Measurements from ENCODE around the gene CELSR1.

Gene CELSR1

GRCh38 chr22:46374663-46375474 is 162.6 kb downstream of the CELSR1 start:
- DNase-seq (ENCODE audit: low read depth), result no peak

DNA sequence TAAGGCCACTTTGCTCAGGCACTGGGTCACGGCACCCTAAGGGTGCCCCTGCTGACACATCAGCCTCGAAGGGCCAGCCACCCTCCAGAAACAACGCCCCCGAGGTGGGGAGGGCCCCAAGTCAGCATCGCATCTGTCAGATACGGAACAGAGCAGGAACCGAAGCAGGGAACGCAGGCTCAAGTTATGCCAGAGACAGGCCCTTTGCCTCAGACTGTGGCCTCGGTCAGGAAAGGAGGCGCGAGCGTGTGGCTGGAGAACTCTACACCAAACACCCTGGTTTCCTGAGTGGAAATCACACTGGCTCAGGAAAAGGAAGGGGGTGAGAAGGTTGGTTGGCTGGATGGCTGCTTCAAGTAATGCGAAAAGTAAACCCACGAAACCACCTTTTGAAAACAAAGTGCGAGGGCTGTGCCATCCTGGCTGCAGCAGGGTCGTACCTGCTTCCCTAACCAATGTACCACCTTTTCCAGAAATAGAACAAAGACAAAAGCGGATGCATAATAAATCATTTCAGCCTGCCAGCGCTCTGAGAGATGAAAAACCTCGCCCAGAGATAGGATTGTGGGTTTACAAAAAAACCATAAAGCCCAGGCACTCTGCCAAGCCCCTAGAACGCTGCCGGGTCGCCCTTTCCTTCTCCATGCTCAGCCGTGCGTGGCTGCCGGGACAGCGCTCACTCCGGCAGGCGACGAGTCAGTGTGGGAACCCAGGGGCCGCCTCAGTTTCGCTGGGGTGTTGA is 163.3 kb downstream of the CELSR1 start:
- DNase-seq (ENCODE audit: low read depth), result peak; percentile 17

GRCh38 chr22:46373159-46373558 is 164.3 kb downstream of the CELSR1 start:
- DNase-seq (ENCODE audit: low read depth), result peak; percentile 17

- no peak for DNase-seq (ENCODE audit: low read depth)
These were observed 164.7 kb downstream of the CELSR1 start for GRCh38 chr22:46372686-46373085.

GRCh38 chr22:46371623-46372226 is 165.7 kb downstream of the CELSR1 start:
- no peak for DNase-seq (ENCODE audit: low read depth)

- no peak for DNase-seq (ENCODE audit: low read depth)
These were observed 166.7 kb downstream of the CELSR1 start for GRCh38 chr22:46370584-46371291.

GRCh38 chr22:46369716-46370583 is 167.5 kb downstream of the CELSR1 start:
- no peak for DNase-seq (ENCODE audit: low read depth)

DNA sequence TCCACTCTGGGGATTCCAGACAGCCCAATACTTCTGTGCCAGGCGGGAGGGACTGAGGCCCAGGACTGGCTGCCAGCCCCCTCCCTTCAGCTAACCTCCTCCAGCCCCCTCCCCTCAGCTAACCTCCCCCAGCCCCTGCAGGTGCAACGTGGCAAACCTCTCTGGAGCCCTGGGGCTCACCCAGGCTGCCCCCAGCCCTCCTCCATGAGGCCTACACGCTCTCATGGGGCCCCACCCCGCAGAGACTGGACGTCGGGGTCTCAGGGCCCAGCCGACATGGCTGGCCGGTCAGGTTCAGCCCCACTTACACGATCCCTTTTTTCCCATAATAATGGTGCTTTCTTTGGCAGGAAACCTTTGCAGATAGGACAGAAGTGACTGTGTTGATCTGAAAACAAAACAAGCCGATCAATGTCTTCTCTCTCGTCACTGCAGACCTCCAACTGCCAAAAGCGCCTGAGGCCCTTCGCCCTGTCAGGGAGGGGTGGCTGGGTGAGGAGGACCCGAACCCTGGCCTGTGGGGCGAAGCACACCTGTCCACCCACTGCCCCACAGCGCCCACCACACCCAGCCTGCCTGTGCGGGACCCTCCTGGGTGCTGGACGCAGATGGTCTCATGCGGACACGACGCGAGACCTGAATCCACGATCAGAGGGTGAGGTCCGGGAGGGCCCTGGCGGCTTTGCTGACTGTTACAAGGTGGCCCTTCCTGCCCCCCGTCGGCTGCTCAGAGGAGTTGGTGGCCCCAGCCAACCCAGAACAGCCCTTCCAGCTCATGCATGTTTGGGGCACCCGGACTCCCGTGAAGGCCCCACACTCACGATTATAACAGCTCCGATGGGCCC is 168.3 kb downstream of the CELSR1 start:
- DNase-seq (ENCODE audit: low read depth), result no peak

GRCh38 chr22:46368422-46368821 is 169.0 kb downstream of the CELSR1 start:
- no peak for DNase-seq (ENCODE audit: low read depth)

DNA sequence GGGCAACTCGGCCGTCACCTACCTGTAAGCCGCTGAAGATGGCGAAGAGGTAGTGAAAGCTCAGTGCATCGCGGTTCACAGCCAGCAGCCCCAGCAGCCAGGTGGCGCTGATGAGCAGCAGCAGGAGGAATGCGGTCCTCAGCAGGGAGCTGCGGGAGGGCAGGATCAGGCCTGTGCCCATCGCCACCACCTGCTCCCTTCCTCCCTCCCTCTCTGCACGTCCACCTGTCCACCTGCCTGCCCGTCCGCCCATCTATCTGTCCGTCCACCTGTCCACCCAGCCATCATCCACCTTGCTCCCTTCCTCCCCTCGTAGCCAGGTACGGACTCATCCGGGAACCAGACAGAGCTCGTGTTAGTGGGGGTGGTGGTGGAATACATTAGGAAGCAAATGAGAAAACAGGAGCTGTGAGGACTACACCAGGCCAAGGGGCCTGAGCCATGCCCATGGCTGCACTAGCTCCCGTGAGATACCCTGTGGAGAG is 169.7 kb downstream of the CELSR1 start:
- peak; percentile 56 for DNase-seq (ENCODE audit: low read depth)

DNA sequence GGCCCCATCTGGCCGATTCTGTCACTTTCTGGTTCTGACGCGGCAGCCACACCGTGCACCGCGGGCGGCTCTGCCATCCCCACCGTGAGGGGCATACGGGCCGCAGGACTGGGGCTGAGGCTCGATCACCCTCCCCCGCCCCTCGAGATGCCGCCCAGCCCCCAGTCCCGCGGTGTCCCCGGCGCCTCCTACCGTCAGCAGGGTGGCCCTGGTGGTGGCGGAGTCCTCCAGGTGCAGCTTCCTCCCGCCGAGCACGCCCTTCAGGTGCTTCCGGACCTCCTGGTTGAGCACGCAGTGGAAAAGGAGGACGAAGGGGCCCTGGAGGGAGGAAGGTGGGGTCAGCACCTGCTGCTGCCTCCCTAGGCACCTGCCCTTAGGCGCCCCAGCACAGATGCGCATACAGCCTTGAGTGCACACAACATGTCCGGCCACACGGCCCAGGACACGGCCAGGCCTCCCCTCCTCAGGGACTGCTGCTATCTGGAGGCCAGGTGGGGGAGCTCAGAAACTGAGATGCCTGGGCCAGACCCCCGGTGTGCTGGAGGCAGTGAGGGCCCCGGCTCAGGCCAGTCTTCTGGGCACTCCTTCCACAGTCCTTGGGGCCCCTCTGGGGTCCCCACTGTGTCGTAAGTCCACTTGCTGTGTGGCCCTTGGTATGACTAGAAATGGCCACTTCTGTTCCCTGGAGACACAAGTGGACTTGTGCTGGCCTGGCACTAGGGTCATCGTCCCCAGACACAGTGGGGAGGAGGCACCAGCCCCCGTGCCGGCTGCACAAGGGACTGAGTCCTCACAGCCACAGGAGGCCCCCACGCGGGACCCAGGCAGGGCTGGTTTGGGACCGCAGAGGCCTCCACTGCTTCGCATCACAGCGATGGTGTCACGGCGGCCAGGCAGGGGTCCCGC is 170.4 kb downstream of the CELSR1 start:
- DNase-seq (ENCODE audit: low read depth), result no peak

DNA sequence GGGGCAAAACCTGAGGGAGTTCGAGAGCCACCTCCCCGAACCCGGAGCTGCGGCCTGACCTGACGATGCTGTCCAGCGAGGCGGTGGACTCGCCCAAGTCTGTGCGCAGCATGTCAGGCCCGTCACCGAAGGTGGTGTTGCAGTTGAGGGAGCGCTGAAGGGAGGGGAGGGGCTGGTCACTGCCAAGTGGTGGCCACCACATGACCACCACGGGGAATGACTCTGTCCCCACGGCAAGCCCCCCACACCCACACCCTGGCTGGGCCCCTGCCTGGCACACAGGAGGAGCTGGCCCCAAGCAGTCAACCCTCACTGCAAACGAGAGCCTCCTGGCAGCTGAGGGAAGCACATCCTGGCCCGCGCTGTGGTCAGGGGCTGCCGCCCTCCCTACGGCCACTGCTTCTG is 171.1 kb downstream of the CELSR1 start:
- DNase-seq (ENCODE audit: low read depth), result no peak

DNA sequence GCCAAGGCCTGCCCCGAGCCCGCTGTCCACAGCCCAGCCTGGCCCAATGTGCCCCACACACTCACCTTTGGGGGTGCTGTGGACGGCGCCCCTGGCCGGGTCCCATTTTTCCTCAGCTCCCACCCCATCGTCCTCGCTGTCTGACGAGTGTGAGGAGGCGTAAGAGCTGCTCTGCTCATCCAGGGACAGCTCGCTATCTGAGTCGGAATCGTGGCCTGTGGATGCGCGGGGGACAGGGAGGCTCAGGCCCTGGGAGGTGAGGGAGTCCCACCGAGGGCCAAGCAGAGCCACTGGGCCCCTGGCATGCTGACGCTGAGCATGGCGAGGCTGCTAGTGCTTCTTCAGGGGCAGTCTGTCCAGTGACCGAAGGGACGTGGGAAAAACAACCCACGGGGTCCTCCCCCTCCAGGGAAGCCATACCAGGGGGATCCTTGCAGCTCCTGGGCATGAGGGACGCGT is 172.2 kb downstream of the CELSR1 start:
- DNase-seq (ENCODE audit: low read depth), result no peak

GRCh38 chr22:46364341-46365165 is 172.9 kb downstream of the CELSR1 start:
- DNase-seq (ENCODE audit: low read depth), result no peak

DNA sequence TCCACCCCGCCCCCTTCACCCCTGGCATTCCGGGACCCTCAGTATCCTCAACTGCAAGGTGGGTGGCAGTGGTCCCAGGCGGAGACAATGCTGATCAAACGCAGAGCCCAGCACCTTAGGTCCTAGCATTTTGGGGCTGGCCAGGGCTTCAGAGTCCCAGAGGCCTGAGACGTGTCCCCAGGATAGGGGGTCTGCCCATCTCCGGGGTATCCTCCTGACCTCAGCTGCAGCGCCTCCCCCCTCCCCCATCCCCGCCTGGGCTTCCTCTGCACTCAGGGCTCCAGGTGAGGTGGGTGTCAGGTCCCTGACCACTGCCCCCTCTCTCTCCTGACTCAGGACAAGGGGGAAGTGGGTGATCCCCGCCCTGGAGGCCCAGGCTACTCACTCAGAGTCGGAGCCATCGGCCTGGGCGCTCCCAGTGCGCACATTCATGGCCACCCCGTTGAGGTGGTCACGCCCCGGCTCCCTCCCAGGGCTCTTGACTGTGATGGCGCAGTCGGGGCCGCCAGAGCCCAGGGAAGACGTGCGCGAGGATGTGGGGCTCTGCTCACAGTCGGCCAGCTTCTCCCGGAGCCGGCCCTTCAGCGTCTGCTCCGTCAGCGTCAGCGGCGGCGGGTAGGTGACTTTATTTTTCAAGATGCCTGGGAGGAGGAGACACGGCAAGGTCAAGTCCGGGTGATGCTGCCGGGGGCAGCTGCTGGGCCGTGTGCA is 173.7 kb downstream of the CELSR1 start:
- no peak for DNase-seq (ENCODE audit: low read depth)

DNA sequence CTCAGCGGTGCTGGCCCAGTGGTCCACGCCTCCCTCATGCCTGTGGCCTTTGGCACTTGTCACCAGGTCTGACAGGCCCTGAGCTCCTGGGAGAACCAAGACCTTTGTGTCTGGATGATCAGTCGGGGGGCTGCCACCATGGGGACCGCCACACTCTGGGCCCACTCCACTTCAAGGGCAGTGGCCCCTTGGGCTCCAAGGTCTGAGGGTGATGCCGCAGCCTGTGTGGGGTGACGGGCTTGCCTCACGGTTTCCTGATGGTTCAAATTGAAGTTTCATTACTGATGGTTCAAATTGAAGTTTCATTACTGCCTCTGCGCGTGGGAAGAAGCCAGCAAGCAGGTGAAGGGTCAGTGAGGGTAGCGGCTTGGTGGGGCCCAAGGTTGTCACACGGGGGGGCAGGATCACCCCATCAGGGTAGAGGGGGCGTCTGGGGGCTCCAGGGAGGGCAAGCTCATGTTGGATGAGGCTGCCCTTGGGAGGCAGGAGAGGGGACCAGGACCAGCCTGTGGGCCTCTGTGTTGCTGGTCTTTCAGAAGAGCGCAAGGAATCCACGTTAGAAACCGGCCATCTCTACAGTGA is 174.4 kb downstream of the CELSR1 start:
- DNase-seq (ENCODE audit: low read depth), result no peak
